Breast epithelium (tissue), 3 donors: ENCODE data around the gene RAB6C.

Experiments used
- POLR2A ChIP-seq: fragments of 450-650 bp; IDR thresholded peaks from one replicate; pipeline ENCODE4 v1.6.1; 2016; ENCODE audit warnings: antibody characterized with exemption, mild to moderate bottlenecking, moderate library complexity
- TF ChIP-seq, protein P1 (sequence below), 3 donors: fragments of 450-650 bp; IDR thresholded peaks; one replicate each; pipeline ENCODE4 v1.5.1; 2016 to 2017; ENCODE audit warnings: antibody characterized with exemption in 3 of 3, mild to moderate bottlenecking in 3 of 3, moderate library complexity in 3 of 3

DNA sequence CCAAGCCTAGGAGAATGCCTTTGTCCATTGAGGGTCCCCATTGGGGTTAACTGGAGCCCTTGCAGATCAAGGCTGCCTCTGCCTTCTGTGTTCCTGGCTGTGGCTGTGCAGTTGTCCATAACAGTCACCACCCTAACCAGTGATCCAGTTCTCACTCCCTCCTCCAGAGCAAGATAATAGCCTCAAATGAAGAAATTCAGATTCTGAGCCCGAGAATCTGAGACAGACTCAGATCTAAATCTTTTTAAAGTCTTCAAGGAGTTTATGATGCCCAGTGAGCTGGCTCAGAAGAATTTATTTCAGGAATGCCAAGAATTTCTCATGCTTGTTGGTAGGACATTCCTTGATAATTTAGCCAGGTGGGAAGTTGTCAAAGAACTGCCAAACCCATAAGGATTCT lies 44.3 kb upstream of the RAB6C start:
- TF ChIP-seq, protein P1, sequence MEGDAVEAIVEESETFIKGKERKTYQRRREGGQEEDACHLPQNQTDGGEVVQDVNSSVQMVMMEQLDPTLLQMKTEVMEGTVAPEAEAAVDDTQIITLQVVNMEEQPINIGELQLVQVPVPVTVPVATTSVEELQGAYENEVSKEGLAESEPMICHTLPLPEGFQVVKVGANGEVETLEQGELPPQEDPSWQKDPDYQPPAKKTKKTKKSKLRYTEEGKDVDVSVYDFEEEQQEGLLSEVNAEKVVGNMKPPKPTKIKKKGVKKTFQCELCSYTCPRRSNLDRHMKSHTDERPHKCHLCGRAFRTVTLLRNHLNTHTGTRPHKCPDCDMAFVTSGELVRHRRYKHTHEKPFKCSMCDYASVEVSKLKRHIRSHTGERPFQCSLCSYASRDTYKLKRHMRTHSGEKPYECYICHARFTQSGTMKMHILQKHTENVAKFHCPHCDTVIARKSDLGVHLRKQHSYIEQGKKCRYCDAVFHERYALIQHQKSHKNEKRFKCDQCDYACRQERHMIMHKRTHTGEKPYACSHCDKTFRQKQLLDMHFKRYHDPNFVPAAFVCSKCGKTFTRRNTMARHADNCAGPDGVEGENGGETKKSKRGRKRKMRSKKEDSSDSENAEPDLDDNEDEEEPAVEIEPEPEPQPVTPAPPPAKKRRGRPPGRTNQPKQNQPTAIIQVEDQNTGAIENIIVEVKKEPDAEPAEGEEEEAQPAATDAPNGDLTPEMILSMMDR (IDR thresholded peaks at IDR 0.05): no peak
- TF ChIP-seq POLR2A: no peak
